ENCODE data around the gene SPINT1. TPM values are rescaled to one million over a fixed set of nuclear protein-coding genes. Genes with fewer than 3 reads are reported as not detected.
A peak's percentile ranks its signal among the peaks of the same experiment; 100 is the strongest.

SPINT1 gene
- total and polyA plus RNA-seq, 2 of the 13 experiments (the other 11 are each of a cell fraction or from before 2014, with no cell fraction given): 0.49 to 2.5 TPM

GRCh38 chr15:40857601-40858341, 13.9 kb downstream of the SPINT1 start (continued):
- TF ChIP-seq JARID2 (CRISPR knock-in tag; IDR thresholded peaks at IDR 0.05; ENCODE audit: insufficient replicate concordance) (no peak), SAP130 (CRISPR knock-in tag; IDR thresholded peaks at IDR 0.05; ENCODE audit: low read depth) (peak; percentile 66), XBP1 (CRISPR knock-in tag; IDR thresholded peaks at IDR 0.05) (no peak), ATF1 (CRISPR knock-in tag; IDR thresholded peaks at IDR 0.05) (no peak), MED8 (CRISPR knock-in tag; IDR thresholded peaks at IDR 0.05; ENCODE audit: insufficient replicate concordance) (no peak), ZNF652 (CRISPR knock-in tag; IDR thresholded peaks at IDR 0.05; ENCODE audit: borderline replicate concordance, low read depth) (no peak), FOSL1 (CRISPR knock-in tag; IDR thresholded peaks at IDR 0.05; ENCODE audit: borderline replicate concordance) (no peak), NRL (CRISPR knock-in tag; IDR thresholded peaks at IDR 0.05; ENCODE audit: borderline replicate concordance) (peak; percentile 35; the same call in 1 of the 2 replicates), TBX2 (CRISPR knock-in tag; IDR thresholded peaks at IDR 0.05; ENCODE audit: borderline replicate concordance) (0 out of 2 replicates have a peak, but pooled peaks have one; percentile 22), ZNF614 (CRISPR knock-in tag; IDR thresholded peaks at IDR 0.05; ENCODE audit: borderline replicate concordance) (peak; percentile 48; the same call in 1 of the 2 replicates), NPAS2 (CRISPR knock-in tag; IDR thresholded peaks at IDR 0.05; ENCODE audit: borderline replicate concordance) (no peak), ZNF747 (CRISPR knock-in tag; IDR thresholded peaks at IDR 0.05; ENCODE audit: borderline replicate concordance) (peak; percentile 42; the same call in 1 of the 2 replicates), RFX1 (IDR thresholded peaks at IDR 0.05) (no peak), PRPF4 (IDR thresholded peaks at IDR 0.05; ENCODE audit: low read depth, low read length, poor library complexity, severe bottlenecking) (no peak), ELF3 (CRISPR knock-in tag; IDR thresholded peaks at IDR 0.05) (peak; percentile 34; the same call in 1 of the 2 replicates), HOXA5 (CRISPR knock-in tag; IDR thresholded peaks at IDR 0.05) (peak; percentile 51; the same call in 1 of the 2 replicates), MAX (IDR thresholded peaks at IDR 0.05) (peak; percentile 40; the same call in 1 of the 2 replicates), MED13 (CRISPR knock-in tag; IDR thresholded peaks at IDR 0.05) (no peak), GLI4 (CRISPR knock-in tag; IDR thresholded peaks at IDR 0.05; ENCODE audit: borderline replicate concordance) (no peak), KDM2A (CRISPR knock-in tag; IDR thresholded peaks at IDR 0.05; ENCODE audit: borderline replicate concordance, low read depth) (peak; percentile 53; the same call in 1 of the 2 replicates), HES4 (CRISPR knock-in tag; IDR thresholded peaks at IDR 0.05; ENCODE audit: borderline replicate concordance) (no peak), TCF7 (IDR thresholded peaks at IDR 0.05; ENCODE audit: low read depth) (no peak), MYC (CRISPR knock-in tag; IDR thresholded peaks at IDR 0.05; ENCODE audit: borderline replicate concordance) (no peak; the same call in 1 of the 2 replicates), SIX1 (CRISPR knock-in tag; IDR thresholded peaks at IDR 0.05; ENCODE audit: borderline replicate concordance) (no peak), NFKB2 (CRISPR knock-in tag; IDR thresholded peaks at IDR 0.05; ENCODE audit: borderline replicate concordance) (0 out of 2 replicates have a peak, but pooled peaks have one; percentile 19)
- TF ChIP-seq, protein P1, sequence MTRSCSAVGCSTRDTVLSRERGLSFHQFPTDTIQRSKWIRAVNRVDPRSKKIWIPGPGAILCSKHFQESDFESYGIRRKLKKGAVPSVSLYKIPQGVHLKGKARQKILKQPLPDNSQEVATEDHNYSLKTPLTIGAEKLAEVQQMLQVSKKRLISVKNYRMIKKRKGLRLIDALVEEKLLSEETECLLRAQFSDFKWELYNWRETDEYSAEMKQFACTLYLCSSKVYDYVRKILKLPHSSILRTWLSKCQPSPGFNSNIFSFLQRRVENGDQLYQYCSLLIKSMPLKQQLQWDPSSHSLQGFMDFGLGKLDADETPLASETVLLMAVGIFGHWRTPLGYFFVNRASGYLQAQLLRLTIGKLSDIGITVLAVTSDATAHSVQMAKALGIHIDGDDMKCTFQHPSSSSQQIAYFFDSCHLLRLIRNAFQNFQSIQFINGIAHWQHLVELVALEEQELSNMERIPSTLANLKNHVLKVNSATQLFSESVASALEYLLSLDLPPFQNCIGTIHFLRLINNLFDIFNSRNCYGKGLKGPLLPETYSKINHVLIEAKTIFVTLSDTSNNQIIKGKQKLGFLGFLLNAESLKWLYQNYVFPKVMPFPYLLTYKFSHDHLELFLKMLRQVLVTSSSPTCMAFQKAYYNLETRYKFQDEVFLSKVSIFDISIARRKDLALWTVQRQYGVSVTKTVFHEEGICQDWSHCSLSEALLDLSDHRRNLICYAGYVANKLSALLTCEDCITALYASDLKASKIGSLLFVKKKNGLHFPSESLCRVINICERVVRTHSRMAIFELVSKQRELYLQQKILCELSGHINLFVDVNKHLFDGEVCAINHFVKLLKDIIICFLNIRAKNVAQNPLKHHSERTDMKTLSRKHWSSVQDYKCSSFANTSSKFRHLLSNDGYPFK (CRISPR knock-in tag; IDR thresholded peaks at IDR 0.05; ENCODE audit: borderline replicate concordance): 0 out of 2 replicates have a peak, but pooled peaks have one; percentile 29
- TF ChIP-seq, protein P2, sequence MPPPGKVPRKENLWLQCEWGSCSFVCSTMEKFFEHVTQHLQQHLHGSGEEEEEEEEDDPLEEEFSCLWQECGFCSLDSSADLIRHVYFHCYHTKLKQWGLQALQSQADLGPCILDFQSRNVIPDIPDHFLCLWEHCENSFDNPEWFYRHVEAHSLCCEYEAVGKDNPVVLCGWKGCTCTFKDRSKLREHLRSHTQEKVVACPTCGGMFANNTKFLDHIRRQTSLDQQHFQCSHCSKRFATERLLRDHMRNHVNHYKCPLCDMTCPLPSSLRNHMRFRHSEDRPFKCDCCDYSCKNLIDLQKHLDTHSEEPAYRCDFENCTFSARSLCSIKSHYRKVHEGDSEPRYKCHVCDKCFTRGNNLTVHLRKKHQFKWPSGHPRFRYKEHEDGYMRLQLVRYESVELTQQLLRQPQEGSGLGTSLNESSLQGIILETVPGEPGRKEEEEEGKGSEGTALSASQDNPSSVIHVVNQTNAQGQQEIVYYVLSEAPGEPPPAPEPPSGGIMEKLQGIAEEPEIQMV (CRISPR knock-in tag; IDR thresholded peaks at IDR 0.05; ENCODE audit: low read depth): no peak
